ENCODE results near the gene ATXN2L. TPM values are rescaled to one million over a fixed set of nuclear protein-coding genes. Genes with fewer than 3 reads are reported as not detected.

The ATXN2L gene
- total RNA-seq, 5 donors from 2014 or later (not counting 1 experiment from before 2014, with no cell fraction given): 273 to 345 (median 281) TPM

- H3K27ac Mint-ChIP-seq: no peak overlapping the region
- WGBS (ENCODE audit: insufficient coverage): 100% methylated on average over 3 of the region's 8 CpGs
Measured at GRCh38 chr16:28858421-28858820, 35.6 kb downstream of the ATXN2L start.

GRCh38 chr16:28859326-28859725 is 36.5 kb downstream of the ATXN2L start:
- 93% methylated on average over 2 of the region's 4 CpGs for WGBS (ENCODE audit: insufficient coverage)

More at GRCh38 chr16:28858421-28858820, 35.6 kb downstream of the ATXN2L start:
- Mint-ChIP-seq H3K36me3 (no peaks in the 10 kb centered on the region), H3K4me3 (no peak overlapping the region), H3K9me3 (no peaks in the 10 kb centered on the region), H3K27me3 (no peaks in the 10 kb centered on the region), H3K4me1 (peaks cover 6 to 9% (median 8%) of the 10 kb centered on the region in 3 donors)
- ChIA-PET POLR2A (no interaction called here), CTCF (interaction anchor here in 1 of 2 donors (0.8 kb wide), 1 partner anchor 9 kb away, joined by 3 read pairs; no protein-coding TSS in a partner anchor)
- Histone ChIP-seq H3K9me3 (no peaks in the 10 kb centered on the region), H3K4me3 (ENCODE audit: control insufficient read depth in 1 of 2, extremely low read depth in 1 of 2, low read length in 1 of 2) (no peak overlapping the region), H3K27me3 (replicated peaks in 1 of 2; ENCODE audit: control insufficient read depth in 2 of 2, extremely low read depth in 1 of 2, insufficient read depth in 2 of 2, low read length in 1 of 2) (no peaks in the 10 kb centered on the region), H3K4me1 (ENCODE audit: control insufficient read depth in 1 of 2, extremely low read depth in 1 of 2, insufficient read depth in 2 of 2, low read length in 2 of 2) (peaks cover 2 to 14% of the 10 kb centered on the region in 2 experiments), H3K36me3 (ENCODE audit: control insufficient read depth in 2 of 2, extremely low read depth in 1 of 2, insufficient read depth in 1 of 2, low read length in 1 of 2) (no peaks in the 10 kb centered on the region), H3K27ac (ENCODE audit: low read length) (no peak overlapping the region)
- no peak for ATAC-seq (replicated peaks in 1 of 4)
- DNase-seq: no peak

GRCh38 chr16:28863929-28864793 is 41.4 kb downstream of the ATXN2L start:
- H3K27ac Mint-ChIP-seq: peak overlapping the region; percentile 98
- H3K4me1 ChIP-seq (ENCODE audit: control insufficient read depth in 1 of 2, extremely low read depth in 1 of 2, insufficient read depth in 2 of 2, low read length in 2 of 2): peaks cover 2 to 33% of the 10 kb centered on the region in 2 experiments
- ChIA-PET CTCF (interaction anchor here in 1 of 2 donors (0.5 to 1.3 kb wide), 6 partner anchors 12 to 1943 kb away, joined by 3 to 6 read pairs (median 3); partner anchors contain the start of genes ATXN2L and SPNS1), POLR2A (interaction anchor here (0.6 to 1.4 kb wide), 2 partner anchors 15 to 42 kb away, joined by 3 to 6 read pairs; no protein-coding TSS in a partner anchor)
- ATAC-seq (replicated peaks in 1 of 4) (peak in 1 of 4 experiments; percentile 5), DNase-seq (peak in 22 of 35 experiments; percentile 14 to 60 (median 30))
- H3K27me3 ChIP-seq (replicated peaks in 1 of 2; ENCODE audit: control insufficient read depth in 2 of 2, extremely low read depth in 1 of 2, insufficient read depth in 2 of 2, low read length in 1 of 2): no peaks in the 10 kb centered on the region
- H3K9me3 ChIP-seq: no peaks in the 10 kb centered on the region
- H3K36me3 ChIP-seq (ENCODE audit: control insufficient read depth in 2 of 2, extremely low read depth in 1 of 2, insufficient read depth in 1 of 2, low read length in 1 of 2): peaks cover 0 to 17% of the 10 kb centered on the region in 2 donors
- H3K27ac ChIP-seq (ENCODE audit: low read length): peak overlapping the region; percentile 94
- 2% methylated on average over 16 of the region's 42 CpGs for WGBS (ENCODE audit: insufficient coverage)
- peaks cover 9% of the 10 kb centered on the region for H3K36me3 Mint-ChIP-seq
- peak overlapping the region; percentile 94 to 98 (median 96) for H3K4me3 Mint-ChIP-seq
- peaks cover 26 to 28% (median 28%) of the 10 kb centered on the region in 3 donors for H3K4me1 Mint-ChIP-seq
- no peaks in the 10 kb centered on the region for H3K9me3 Mint-ChIP-seq
- peak overlapping the region; percentile 97 to 99 for H3K4me3 ChIP-seq (ENCODE audit: control insufficient read depth in 1 of 2, extremely low read depth in 1 of 2, low read length in 1 of 2)
- H3K27me3 Mint-ChIP-seq: no peaks in the 10 kb centered on the region

More at GRCh38 chr16:28859326-28859725, 36.5 kb downstream of the ATXN2L start:
- Histone ChIP-seq H3K27me3 (replicated peaks in 1 of 2; ENCODE audit: control insufficient read depth in 2 of 2, extremely low read depth in 1 of 2, insufficient read depth in 2 of 2, low read length in 1 of 2) (no peaks in the 10 kb centered on the region), H3K4me1 (ENCODE audit: control insufficient read depth in 1 of 2, extremely low read depth in 1 of 2, insufficient read depth in 2 of 2, low read length in 2 of 2) (peaks cover 2 to 19% of the 10 kb centered on the region in 2 experiments), H3K27ac (ENCODE audit: low read length) (no peak overlapping the region), H3K9me3 (no peaks in the 10 kb centered on the region), H3K4me3 (ENCODE audit: control insufficient read depth in 1 of 2, extremely low read depth in 1 of 2, low read length in 1 of 2) (no peak overlapping the region), H3K36me3 (ENCODE audit: control insufficient read depth in 2 of 2, extremely low read depth in 1 of 2, insufficient read depth in 1 of 2, low read length in 1 of 2) (no peaks in the 10 kb centered on the region)
- no peak for DNase-seq
- Mint-ChIP-seq H3K9me3 (no peaks in the 10 kb centered on the region), H3K4me1 (peaks cover 11 to 13% (median 11%) of the 10 kb centered on the region in 3 donors), H3K27ac (no peak overlapping the region), H3K4me3 (no peak overlapping the region), H3K36me3 (no peaks in the 10 kb centered on the region), H3K27me3 (no peaks in the 10 kb centered on the region)
- ChIA-PET POLR2A (no interaction called here), CTCF (no interaction called here)
- ATAC-seq (replicated peaks in 1 of 4): no peak

GRCh38 chr16:28865001-28865688 is 42.3 kb downstream of the ATXN2L start:
- ChIA-PET CTCF (interaction anchor here in 1 of 2 donors (0.5 to 1.3 kb wide), 2 partner anchors 11 to 1942 kb away, joined by 3 read pairs; no protein-coding TSS in a partner anchor), POLR2A (interaction anchor here (0.6 to 1.4 kb wide), 2 partner anchors 14 to 43 kb away, joined by 3 to 6 read pairs; no protein-coding TSS in a partner anchor)
- H3K27ac ChIP-seq (ENCODE audit: low read length): no peak overlapping the region
- ATAC-seq (replicated peaks in 1 of 4): no peak
- H3K36me3 Mint-ChIP-seq: peaks cover 17% of the 10 kb centered on the region
- peaks cover 2 to 33% of the 10 kb centered on the region in 2 experiments for H3K4me1 ChIP-seq (ENCODE audit: control insufficient read depth in 1 of 2, extremely low read depth in 1 of 2, insufficient read depth in 2 of 2, low read length in 2 of 2)
- H3K4me3 ChIP-seq (ENCODE audit: control insufficient read depth in 1 of 2, extremely low read depth in 1 of 2, low read length in 1 of 2): no peak overlapping the region
- H3K9me3 ChIP-seq: no peaks in the 10 kb centered on the region
- H3K9me3 Mint-ChIP-seq: no peaks in the 10 kb centered on the region
- 86% methylated on average over 8 of the region's 12 CpGs for WGBS (ENCODE audit: insufficient coverage)
- H3K4me3 Mint-ChIP-seq: peak overlapping the region; percentile 94 to 98 (median 96)
- H3K27me3 ChIP-seq (replicated peaks in 1 of 2; ENCODE audit: control insufficient read depth in 2 of 2, extremely low read depth in 1 of 2, insufficient read depth in 2 of 2, low read length in 1 of 2): no peaks in the 10 kb centered on the region
- peaks cover 4 to 27% of the 10 kb centered on the region in 2 donors for H3K36me3 ChIP-seq (ENCODE audit: control insufficient read depth in 2 of 2, extremely low read depth in 1 of 2, insufficient read depth in 1 of 2, low read length in 1 of 2)
- H3K27me3 Mint-ChIP-seq: no peaks in the 10 kb centered on the region
- H3K27ac Mint-ChIP-seq: peak overlapping the region; percentile 23 to 98
- no peak for DNase-seq
- H3K4me1 Mint-ChIP-seq: peaks cover 26 to 28% (median 28%) of the 10 kb centered on the region in 3 donors

GRCh38 chr16:28865722-28866453 is 43.1 kb downstream of the ATXN2L start:
- peak overlapping the region in 2 of 3 donors; percentile 39 to 98 for H3K4me3 Mint-ChIP-seq

More at GRCh38 chr16:28865722-28866453, 43.1 kb downstream of the ATXN2L start:
- Histone ChIP-seq H3K4me3 (ENCODE audit: control insufficient read depth in 1 of 2, extremely low read depth in 1 of 2, low read length in 1 of 2) (no peak overlapping the region), H3K36me3 (ENCODE audit: control insufficient read depth in 2 of 2, extremely low read depth in 1 of 2, insufficient read depth in 1 of 2, low read length in 1 of 2) (peaks cover 8 to 32% of the 10 kb centered on the region in 2 donors), H3K27ac (ENCODE audit: low read length) (no peak overlapping the region), H3K4me1 (ENCODE audit: control insufficient read depth in 1 of 2, extremely low read depth in 1 of 2, insufficient read depth in 2 of 2, low read length in 2 of 2) (peaks cover 2 to 33% of the 10 kb centered on the region in 2 experiments), H3K9me3 (no peaks in the 10 kb centered on the region), H3K27me3 (replicated peaks in 1 of 2; ENCODE audit: control insufficient read depth in 2 of 2, extremely low read depth in 1 of 2, insufficient read depth in 2 of 2, low read length in 1 of 2) (no peaks in the 10 kb centered on the region)
- no peak for DNase-seq
- Mint-ChIP-seq H3K36me3 (peaks cover 19% of the 10 kb centered on the region), H3K9me3 (no peaks in the 10 kb centered on the region), H3K27me3 (no peaks in the 10 kb centered on the region), H3K4me1 (peaks cover 26 to 28% (median 28%) of the 10 kb centered on the region in 3 donors), H3K27ac (no peak overlapping the region)
- WGBS (ENCODE audit: insufficient coverage): 92% methylated on average over 23 of the region's 32 CpGs
- no peak for ATAC-seq (replicated peaks in 1 of 4)
- POLR2A ChIA-PET: no interaction called here
- CTCF ChIA-PET: interaction anchor here in 1 of 2 donors (1.3 kb wide), 1 partner anchor 10 kb away, joined by 3 read pairs; no protein-coding TSS in a partner anchor
